Measurements from ENCODE around the gene GRAMD4.

DNA sequence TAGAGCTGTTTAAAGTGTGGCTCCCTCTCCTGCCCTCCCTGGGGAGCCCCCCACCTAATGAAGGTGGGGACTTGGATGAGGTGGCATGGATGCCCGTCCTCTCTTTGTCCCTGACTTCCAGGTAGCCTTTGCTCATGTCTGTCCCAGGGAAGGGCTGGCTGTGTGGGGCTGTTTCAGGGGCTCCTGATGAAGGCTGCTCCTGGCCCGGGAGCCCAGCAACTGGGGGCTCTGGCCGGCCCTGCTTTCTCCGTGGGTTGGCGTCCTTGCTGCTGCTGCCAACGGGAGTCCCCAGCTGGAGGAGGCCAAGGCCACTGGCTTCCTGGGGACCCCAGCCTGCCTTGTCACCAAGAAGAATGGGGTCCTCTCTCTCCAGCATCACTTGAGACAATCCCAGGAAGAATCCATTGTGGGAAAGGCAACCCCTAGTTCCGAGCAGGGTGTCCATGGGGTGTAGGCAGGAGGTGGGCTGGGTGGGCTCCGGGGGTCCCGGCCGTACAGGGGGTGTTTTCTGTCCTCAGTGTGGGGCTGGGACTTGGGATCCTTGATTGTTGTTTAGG, 13.2 kb downstream of the GRAMD4 start:
- TF ChIP-seq CTCF (IDR thresholded peaks at IDR 0.05; ENCODE audit: low read length) (no peak), EZH2 (IDR thresholded peaks at IDR 0.05; ENCODE audit: borderline replicate concordance, low read length) (no peak)

Measured in OCI-LY1 (cell line).